HL-60 (cell line): ENCODE measurements around the gene NPTXR.
"Not testable (repeated sequence)": the region's sequence is repeated elsewhere in the genome, so short reads cannot be mapped to it uniquely, and the experiment has no call there.

Source experiments
- DNase-seq, 2 experiments: peaks; one replicate each; pipeline ENCODE4 v3.0.0-alpha.2; 2010 to 2020; ENCODE audit warnings: low read depth in 1 of 2, low spot score in 1 of 2
- H3K27ac ChIP-seq: fragments of 250-450 bp; sonication (Bioruptor Pico); replicated peaks from 2 replicates; pipeline ENCODE4 v1.5.1; 2020; ENCODE audit warnings: mild to moderate bottlenecking, moderate library complexity
- H3K27me3 ChIP-seq: fragments of 250-450 bp; sonication (Bioruptor Pico); 2 replicates; pipeline ENCODE4 v1.5.1; 2021; ENCODE audit warnings: mild to moderate bottlenecking, moderate library complexity; ENCODE audit not compliant: insufficient read depth, poor library complexity, severe bottlenecking
- H3K4me3 ChIP-seq: replicated peaks from 2 replicates; pipeline ENCODE4 v1.5.1; 2011; ENCODE audit warnings: mild to moderate bottlenecking, control low read depth, low read length; ENCODE audit not compliant: insufficient read depth
- GABPA ChIP-seq: IDR thresholded peaks from 2 replicates; pipeline ENCODE4 v1.6.1; 2012; ENCODE audit warnings: low read depth
- POLR2AphosphoS5 ChIP-seq: IDR thresholded peaks from 2 replicates; pipeline ENCODE4 v1.6.1; 2012; ENCODE audit warnings: low read depth
- SPI1 ChIP-seq: IDR thresholded peaks from 2 replicates; pipeline ENCODE4 v1.6.1; 2012; ENCODE audit warnings: low read depth, mild to moderate bottlenecking, borderline replicate concordance
- TF ChIP-seq, protein P1 (sequence below): IDR thresholded peaks from 2 replicates; pipeline ENCODE4 v1.6.1; 2012; ENCODE audit warnings: low read depth; ENCODE audit not compliant: insufficient replicate concordance
- TF ChIP-seq, protein P2 (sequence below): IDR thresholded peaks from one replicate; pipeline ENCODE4 v1.5.1; 2011; ENCODE audit warnings: low read length, control low read depth, inconsistent platforms; ENCODE audit not compliant: insufficient read depth

NPTXR gene

DNA sequence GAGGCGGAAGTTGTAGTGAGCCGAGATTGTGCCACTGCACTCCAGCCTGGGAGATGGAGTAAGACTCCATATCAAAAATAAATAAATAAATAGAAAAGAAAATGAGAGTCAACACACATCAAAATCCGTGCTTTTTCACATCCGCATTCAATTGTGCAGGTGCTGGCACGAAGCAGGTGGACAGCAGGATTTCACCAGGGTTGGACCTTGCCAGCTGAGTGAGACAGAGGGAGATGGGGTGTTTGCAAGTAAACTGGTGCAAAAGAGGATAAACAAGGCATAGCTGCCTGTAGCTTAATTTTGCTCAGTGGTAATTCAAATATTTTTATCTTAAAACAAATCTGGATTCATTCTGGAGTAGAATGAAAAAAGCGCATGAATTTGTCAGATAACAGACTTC, 26.6 kb downstream of the NPTXR start:
- no peaks in the 10 kb centered on the region for H3K27me3 ChIP-seq
- no peak overlapping the region for H3K4me3 ChIP-seq
- TF ChIP-seq, protein P1, sequence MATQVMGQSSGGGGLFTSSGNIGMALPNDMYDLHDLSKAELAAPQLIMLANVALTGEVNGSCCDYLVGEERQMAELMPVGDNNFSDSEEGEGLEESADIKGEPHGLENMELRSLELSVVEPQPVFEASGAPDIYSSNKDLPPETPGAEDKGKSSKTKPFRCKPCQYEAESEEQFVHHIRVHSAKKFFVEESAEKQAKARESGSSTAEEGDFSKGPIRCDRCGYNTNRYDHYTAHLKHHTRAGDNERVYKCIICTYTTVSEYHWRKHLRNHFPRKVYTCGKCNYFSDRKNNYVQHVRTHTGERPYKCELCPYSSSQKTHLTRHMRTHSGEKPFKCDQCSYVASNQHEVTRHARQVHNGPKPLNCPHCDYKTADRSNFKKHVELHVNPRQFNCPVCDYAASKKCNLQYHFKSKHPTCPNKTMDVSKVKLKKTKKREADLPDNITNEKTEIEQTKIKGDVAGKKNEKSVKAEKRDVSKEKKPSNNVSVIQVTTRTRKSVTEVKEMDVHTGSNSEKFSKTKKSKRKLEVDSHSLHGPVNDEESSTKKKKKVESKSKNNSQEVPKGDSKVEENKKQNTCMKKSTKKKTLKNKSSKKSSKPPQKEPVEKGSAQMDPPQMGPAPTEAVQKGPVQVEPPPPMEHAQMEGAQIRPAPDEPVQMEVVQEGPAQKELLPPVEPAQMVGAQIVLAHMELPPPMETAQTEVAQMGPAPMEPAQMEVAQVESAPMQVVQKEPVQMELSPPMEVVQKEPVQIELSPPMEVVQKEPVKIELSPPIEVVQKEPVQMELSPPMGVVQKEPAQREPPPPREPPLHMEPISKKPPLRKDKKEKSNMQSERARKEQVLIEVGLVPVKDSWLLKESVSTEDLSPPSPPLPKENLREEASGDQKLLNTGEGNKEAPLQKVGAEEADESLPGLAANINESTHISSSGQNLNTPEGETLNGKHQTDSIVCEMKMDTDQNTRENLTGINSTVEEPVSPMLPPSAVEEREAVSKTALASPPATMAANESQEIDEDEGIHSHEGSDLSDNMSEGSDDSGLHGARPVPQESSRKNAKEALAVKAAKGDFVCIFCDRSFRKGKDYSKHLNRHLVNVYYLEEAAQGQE: no peak
- no peak for TF ChIP-seq SPI1
- no peak for TF ChIP-seq GABPA
- no peak for TF ChIP-seq POLR2AphosphoS5
- TF ChIP-seq, protein P2, sequence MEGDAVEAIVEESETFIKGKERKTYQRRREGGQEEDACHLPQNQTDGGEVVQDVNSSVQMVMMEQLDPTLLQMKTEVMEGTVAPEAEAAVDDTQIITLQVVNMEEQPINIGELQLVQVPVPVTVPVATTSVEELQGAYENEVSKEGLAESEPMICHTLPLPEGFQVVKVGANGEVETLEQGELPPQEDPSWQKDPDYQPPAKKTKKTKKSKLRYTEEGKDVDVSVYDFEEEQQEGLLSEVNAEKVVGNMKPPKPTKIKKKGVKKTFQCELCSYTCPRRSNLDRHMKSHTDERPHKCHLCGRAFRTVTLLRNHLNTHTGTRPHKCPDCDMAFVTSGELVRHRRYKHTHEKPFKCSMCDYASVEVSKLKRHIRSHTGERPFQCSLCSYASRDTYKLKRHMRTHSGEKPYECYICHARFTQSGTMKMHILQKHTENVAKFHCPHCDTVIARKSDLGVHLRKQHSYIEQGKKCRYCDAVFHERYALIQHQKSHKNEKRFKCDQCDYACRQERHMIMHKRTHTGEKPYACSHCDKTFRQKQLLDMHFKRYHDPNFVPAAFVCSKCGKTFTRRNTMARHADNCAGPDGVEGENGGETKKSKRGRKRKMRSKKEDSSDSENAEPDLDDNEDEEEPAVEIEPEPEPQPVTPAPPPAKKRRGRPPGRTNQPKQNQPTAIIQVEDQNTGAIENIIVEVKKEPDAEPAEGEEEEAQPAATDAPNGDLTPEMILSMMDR: no peak
- H3K27ac ChIP-seq: no peak overlapping the region
- DNase-seq: no peak

DNA sequence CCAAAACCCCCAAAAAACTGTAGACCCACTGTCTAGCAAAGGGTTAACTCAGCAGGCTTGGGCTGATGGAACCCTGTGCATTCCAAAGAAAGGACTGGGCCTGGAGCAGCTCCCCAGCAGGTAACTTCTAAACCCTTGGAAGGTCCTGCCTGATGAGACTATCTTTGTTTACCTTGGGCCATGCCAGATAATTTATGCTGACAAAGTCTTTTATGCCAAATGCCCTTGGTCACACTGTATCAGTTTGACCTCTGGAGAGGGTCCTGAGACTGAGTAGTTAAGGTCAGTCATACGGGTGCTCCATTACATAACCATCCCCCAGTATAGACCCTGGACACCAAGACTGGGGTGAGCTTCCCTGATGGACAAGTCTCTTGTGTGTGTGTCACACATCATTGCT, 28.0 kb downstream of the NPTXR start:
- H3K27me3 ChIP-seq: no peaks in the 10 kb centered on the region

DNA sequence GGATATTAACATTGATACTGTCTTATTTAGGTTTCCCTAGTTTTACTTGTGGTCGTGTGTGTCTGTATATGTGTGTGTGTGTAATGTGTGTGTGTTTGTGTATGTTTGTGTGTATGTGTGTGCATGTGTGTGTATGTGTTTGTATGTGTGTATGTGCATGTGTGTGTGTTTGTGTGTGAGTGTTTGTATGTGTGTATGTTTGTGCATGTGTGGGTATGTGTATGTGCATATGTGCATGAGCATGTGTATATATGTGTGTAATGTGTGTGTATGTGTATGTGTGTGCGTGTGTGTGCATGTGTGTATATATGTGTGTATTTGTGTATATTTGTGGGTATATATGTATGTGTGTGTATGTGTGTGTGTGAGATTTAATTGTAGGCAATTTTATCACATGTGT, 32.6 kb downstream of the NPTXR start:
- TF ChIP-seq, protein P2: no peak
- TF ChIP-seq SPI1: no peak
- no peak for TF ChIP-seq POLR2AphosphoS5
- no peak for TF ChIP-seq GABPA
- TF ChIP-seq, protein P1: no peak

More for the DNA sequence above, 28.0 kb downstream of the NPTXR start:
- Histone ChIP-seq H3K27ac (no peak overlapping the region), H3K4me3 (no peak overlapping the region)
- TF ChIP-seq, protein P1: no peak
- TF ChIP-seq, protein P2: no peak
- no peak for TF ChIP-seq GABPA
- no peak for TF ChIP-seq POLR2AphosphoS5
- TF ChIP-seq SPI1: no peak
- no peak for DNase-seq

DNA sequence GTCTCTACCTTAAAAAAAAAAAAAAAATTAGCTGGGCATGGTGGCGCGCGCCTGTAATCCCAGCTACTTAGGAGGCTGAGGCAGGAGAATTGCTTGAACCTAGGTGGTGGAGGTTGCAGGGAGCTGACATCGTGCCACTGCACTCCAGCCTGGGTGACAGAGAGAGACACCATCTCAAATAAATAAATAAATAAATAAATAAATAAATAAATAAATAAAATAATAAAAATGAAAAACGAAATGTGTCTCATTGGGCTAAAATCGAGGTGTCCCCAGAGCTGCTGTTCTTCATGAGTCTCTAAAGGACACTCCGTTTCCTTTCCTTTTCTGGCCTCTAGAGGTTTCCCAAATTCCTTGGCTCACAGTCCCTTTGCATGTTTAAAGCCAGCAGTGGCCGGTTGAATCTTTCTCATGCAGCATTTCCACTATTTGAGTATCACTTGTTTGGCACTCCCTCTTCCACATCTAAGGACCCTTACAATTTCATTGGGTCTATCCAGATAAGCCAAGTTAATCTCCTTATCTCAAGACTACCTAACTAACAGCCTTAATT, 38.7 kb downstream of the NPTXR start:
- not testable (repeated sequence) for H3K4me3 ChIP-seq, H3K27me3 ChIP-seq, DNase-seq, H3K27ac ChIP-seq

More for the DNA sequence above, 32.6 kb downstream of the NPTXR start:
- DNase-seq: no peak
- H3K27ac ChIP-seq: no peak overlapping the region
- H3K27me3 ChIP-seq: no peaks in the 10 kb centered on the region
- no peak overlapping the region for H3K4me3 ChIP-seq
